H1 (cell line): ENCODE data around the gene MEIS3.

Experiments
- CTCF ChIP-seq, 3 experiments: IDR thresholded peaks; 1 replicate in 2 of 3; 2 replicates in 1 of 3; pipeline versions ENCODE4 v1.5.1 to v1.6.1; 2011; ENCODE audit warnings: low read length in 3 of 3, mild to moderate bottlenecking in 3 of 3, inconsistent platforms in 2 of 3, low read depth in 1 of 3, moderate library complexity in 1 of 3; ENCODE audit not compliant: insufficient read depth in 1 of 3; ENCODE audit errors: control extremely low read depth in 1 of 3
- RAD21 ChIP-seq, 2 experiments: IDR thresholded peaks in 1 of 2; conservative IDR thresholded peaks in 1 of 2; 2 replicates each; pipeline ENCODE4 v1.6.1; 2011; ENCODE audit warnings: low read depth in 2 of 2, low read length in 2 of 2, improper control_type of control experiment in 1 of 2, inconsistent platforms in 1 of 2, mild to moderate bottlenecking in 1 of 2, moderate library complexity in 1 of 2
- RFX5 ChIP-seq: IDR thresholded peaks from 2 replicates; pipeline ENCODE4 v1.6.1; 2011; ENCODE audit warnings: low read depth, low read length, improper control_type of control experiment, borderline replicate concordance
- SIN3A ChIP-seq, 2 experiments: IDR thresholded peaks in 1 of 2; conservative IDR thresholded peaks in 1 of 2; 2 replicates each; pipeline ENCODE4 v1.6.1; 2011 to 2012; ENCODE audit warnings: low read length in 2 of 2, improper control_type of control experiment in 1 of 2, low read depth in 1 of 2, mild to moderate bottlenecking in 1 of 2
- TAF1 ChIP-seq: IDR thresholded peaks from 2 replicates; pipeline ENCODE4 v1.6.1; 2011; ENCODE audit warnings: mild to moderate bottlenecking, low read depth, low read length
- TF ChIP-seq, protein P1 (sequence below): fragments of 300-600 bp; sonication (generic); IDR thresholded peaks from 2 replicates; pipeline ENCODE4 v1.7.1; 2012; ENCODE audit warnings: low read length, moderate library complexity, mild to moderate bottlenecking, inconsistent platforms; ENCODE audit not compliant: insufficient replicate concordance

DNA sequence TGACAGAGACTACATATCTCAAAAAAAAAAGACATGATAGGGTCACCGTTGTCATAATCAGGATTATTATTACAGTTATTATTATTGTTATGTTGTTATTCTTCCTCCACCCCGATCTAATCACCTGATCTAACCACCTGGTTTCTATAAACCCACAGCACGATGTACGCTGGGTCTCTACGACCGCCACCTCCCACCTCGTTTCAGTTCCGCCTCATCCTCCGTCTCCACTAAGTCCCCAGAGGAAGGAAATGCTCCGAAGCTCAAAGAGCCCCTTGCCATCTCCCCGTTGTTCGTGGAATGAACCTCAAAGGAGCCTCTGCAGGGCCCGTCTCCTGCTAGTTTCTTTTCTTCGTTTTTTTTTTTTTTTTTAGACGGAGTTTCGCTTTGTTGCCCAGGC, 15.9 kb upstream of the MEIS3 start:
- TF ChIP-seq CTCF (IDR thresholded peaks at IDR 0.05; ENCODE audit: control extremely low read depth in 1 of 3, insufficient read depth in 1 of 3, low read depth in 1 of 3, low read length in 3 of 3): no peak
- TF ChIP-seq RFX5: no peak
- TF ChIP-seq, protein P1, sequence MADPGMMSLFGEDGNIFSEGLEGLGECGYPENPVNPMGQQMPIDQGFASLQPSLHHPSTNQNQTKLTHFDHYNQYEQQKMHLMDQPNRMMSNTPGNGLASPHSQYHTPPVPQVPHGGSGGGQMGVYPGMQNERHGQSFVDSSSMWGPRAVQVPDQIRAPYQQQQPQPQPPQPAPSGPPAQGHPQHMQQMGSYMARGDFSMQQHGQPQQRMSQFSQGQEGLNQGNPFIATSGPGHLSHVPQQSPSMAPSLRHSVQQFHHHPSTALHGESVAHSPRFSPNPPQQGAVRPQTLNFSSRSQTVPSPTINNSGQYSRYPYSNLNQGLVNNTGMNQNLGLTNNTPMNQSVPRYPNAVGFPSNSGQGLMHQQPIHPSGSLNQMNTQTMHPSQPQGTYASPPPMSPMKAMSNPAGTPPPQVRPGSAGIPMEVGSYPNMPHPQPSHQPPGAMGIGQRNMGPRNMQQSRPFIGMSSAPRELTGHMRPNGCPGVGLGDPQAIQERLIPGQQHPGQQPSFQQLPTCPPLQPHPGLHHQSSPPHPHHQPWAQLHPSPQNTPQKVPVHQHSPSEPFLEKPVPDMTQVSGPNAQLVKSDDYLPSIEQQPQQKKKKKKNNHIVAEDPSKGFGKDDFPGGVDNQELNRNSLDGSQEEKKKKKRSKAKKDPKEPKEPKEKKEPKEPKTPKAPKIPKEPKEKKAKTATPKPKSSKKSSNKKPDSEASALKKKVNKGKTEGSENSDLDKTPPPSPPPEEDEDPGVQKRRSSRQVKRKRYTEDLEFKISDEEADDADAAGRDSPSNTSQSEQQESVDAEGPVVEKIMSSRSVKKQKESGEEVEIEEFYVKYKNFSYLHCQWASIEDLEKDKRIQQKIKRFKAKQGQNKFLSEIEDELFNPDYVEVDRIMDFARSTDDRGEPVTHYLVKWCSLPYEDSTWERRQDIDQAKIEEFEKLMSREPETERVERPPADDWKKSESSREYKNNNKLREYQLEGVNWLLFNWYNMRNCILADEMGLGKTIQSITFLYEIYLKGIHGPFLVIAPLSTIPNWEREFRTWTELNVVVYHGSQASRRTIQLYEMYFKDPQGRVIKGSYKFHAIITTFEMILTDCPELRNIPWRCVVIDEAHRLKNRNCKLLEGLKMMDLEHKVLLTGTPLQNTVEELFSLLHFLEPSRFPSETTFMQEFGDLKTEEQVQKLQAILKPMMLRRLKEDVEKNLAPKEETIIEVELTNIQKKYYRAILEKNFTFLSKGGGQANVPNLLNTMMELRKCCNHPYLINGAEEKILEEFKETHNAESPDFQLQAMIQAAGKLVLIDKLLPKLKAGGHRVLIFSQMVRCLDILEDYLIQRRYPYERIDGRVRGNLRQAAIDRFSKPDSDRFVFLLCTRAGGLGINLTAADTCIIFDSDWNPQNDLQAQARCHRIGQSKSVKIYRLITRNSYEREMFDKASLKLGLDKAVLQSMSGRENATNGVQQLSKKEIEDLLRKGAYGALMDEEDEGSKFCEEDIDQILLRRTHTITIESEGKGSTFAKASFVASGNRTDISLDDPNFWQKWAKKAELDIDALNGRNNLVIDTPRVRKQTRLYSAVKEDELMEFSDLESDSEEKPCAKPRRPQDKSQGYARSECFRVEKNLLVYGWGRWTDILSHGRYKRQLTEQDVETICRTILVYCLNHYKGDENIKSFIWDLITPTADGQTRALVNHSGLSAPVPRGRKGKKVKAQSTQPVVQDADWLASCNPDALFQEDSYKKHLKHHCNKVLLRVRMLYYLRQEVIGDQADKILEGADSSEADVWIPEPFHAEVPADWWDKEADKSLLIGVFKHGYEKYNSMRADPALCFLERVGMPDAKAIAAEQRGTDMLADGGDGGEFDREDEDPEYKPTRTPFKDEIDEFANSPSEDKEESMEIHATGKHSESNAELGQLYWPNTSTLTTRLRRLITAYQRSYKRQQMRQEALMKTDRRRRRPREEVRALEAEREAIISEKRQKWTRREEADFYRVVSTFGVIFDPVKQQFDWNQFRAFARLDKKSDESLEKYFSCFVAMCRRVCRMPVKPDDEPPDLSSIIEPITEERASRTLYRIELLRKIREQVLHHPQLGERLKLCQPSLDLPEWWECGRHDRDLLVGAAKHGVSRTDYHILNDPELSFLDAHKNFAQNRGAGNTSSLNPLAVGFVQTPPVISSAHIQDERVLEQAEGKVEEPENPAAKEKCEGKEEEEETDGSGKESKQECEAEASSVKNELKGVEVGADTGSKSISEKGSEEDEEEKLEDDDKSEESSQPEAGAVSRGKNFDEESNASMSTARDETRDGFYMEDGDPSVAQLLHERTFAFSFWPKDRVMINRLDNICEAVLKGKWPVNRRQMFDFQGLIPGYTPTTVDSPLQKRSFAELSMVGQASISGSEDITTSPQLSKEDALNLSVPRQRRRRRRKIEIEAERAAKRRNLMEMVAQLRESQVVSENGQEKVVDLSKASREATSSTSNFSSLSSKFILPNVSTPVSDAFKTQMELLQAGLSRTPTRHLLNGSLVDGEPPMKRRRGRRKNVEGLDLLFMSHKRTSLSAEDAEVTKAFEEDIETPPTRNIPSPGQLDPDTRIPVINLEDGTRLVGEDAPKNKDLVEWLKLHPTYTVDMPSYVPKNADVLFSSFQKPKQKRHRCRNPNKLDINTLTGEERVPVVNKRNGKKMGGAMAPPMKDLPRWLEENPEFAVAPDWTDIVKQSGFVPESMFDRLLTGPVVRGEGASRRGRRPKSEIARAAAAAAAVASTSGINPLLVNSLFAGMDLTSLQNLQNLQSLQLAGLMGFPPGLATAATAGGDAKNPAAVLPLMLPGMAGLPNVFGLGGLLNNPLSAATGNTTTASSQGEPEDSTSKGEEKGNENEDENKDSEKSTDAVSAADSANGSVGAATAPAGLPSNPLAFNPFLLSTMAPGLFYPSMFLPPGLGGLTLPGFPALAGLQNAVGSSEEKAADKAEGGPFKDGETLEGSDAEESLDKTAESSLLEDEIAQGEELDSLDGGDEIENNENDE: no peak
- TF ChIP-seq TAF1: no peak
- no peak for TF ChIP-seq RAD21 (IDR thresholded peaks at IDR 0.05 in 1 of 2, conservative IDR thresholded peaks at IDR 0.05 in 1 of 2; ENCODE audit: low read depth in 2 of 2, low read length in 2 of 2)
- TF ChIP-seq SIN3A (conservative IDR thresholded peaks at IDR 0.05 in 1 of 2, IDR thresholded peaks at IDR 0.05 in 1 of 2; ENCODE audit: low read depth in 1 of 2, low read length in 2 of 2): no peak
